NCI-H345 treated with DMSO at 0.1 percent for 48 hours (cell line): ENCODE measurements around the gene INO80D.
"Not testable (repeated sequence)": the region's sequence is repeated elsewhere in the genome, so short reads cannot be mapped to it uniquely, and the experiment has no call there.

Source experiments
- DNase-seq: peaks from one replicate; lab custom pipeline; 2025; ENCODE audit not compliant: unreplicated experiment; lab: John Stamatoyannopoulos, UW

The INO80D gene

GRCh38 chr2:205986334-205986733 is 99.6 kb downstream of the INO80D start:
- DNase-seq: not testable (repeated sequence)

- no peak for DNase-seq
Measured at GRCh38 chr2:205984381-205984780, 101.6 kb downstream of the INO80D start.

- DNase-seq: no peak
Measured at GRCh38 chr2:205982776-205983327, 103.1 kb downstream of the INO80D start.

- not testable (repeated sequence) for DNase-seq
Measured at GRCh38 chr2:205978728-205979127, 107.2 kb downstream of the INO80D start.

GRCh38 chr2:205977699-205978098 is 108.3 kb downstream of the INO80D start:
- DNase-seq: not testable (repeated sequence)

- DNase-seq: not testable (repeated sequence)
Measured at GRCh38 chr2:205976934-205977659, 108.9 kb downstream of the INO80D start.

- no peak for DNase-seq
Measured at GRCh38 chr2:205976120-205976814, 109.7 kb downstream of the INO80D start.

- DNase-seq: no peak
Measured at GRCh38 chr2:205975082-205975949, 110.7 kb downstream of the INO80D start.

- no peak for DNase-seq
Measured at GRCh38 chr2:205972113-205972512, 113.9 kb downstream of the INO80D start.

- DNase-seq: no peak
Measured at GRCh38 chr2:205970348-205970747, 115.6 kb downstream of the INO80D start.

- no peak for DNase-seq
Measured at GRCh38 chr2:205969584-205969983, 116.4 kb downstream of the INO80D start.

GRCh38 chr2:205967391-205968075 is 118.4 kb downstream of the INO80D start:
- DNase-seq: no peak

- DNase-seq: no peak
Measured at GRCh38 chr2:205965707-205966106, 120.3 kb downstream of the INO80D start.

- DNase-seq: no peak
Measured at GRCh38 chr2:205964111-205964761, 121.7 kb downstream of the INO80D start.

GRCh38 chr2:205959521-205959920 is 126.5 kb downstream of the INO80D start:
- no peak for DNase-seq

- DNase-seq: no peak
Measured at GRCh38 chr2:205957452-205958154, 128.4 kb downstream of the INO80D start.

GRCh38 chr2:205954707-205955106 is 131.3 kb downstream of the INO80D start:
- DNase-seq: no peak

- DNase-seq: no peak
Measured at GRCh38 chr2:205952282-205952681, 133.7 kb downstream of the INO80D start.

GRCh38 chr2:205948883-205949282 is 137.1 kb downstream of the INO80D start:
- DNase-seq: no peak

- no peak for DNase-seq
Measured at GRCh38 chr2:205948496-205948837, 137.5 kb downstream of the INO80D start.
